K562 (cell line): ENCODE measurements around the gene HEXD. TPM values are rescaled to one million over a fixed set of nuclear protein-coding genes. Genes with fewer than 3 reads are reported as not detected.

ENCODE experiments used
- FOXA3 ChIP-seq, 2 experiments: fragments of 450-650 bp in 1 of 2; sonication (generic) in 1 of 2; formaldehyde crosslinking; IDR thresholded peaks in 1 of 2; conservative IDR thresholded peaks in 1 of 2; 2 replicates each; pipeline versions ENCODE4 v1.4.0 to v1.8.0; 2020 to 2022; ENCODE audit warnings: mild to moderate bottlenecking in 2 of 2, missing genetic modification reagents in 1 of 2
- HNRNPLL ChIP-seq: fragments of 200-400 bp; formaldehyde crosslinking; IDR thresholded peaks from 2 replicates; pipeline ENCODE4 v1.6.1; 2017; ENCODE audit warnings: low read length, low read depth, mild to moderate bottlenecking; ENCODE audit not compliant: poor library complexity, severe bottlenecking
- LCOR ChIP-seq: sonication (generic); formaldehyde crosslinking; IDR thresholded peaks from 2 replicates; pipeline ENCODE4 v1.8.0; 2022; ENCODE audit warnings: mild to moderate bottlenecking, missing genetic modification reagents
- MIER1 ChIP-seq: fragments of 450-650 bp; IDR thresholded peaks from 2 replicates; pipeline ENCODE4 v1.6.1; 2016; ENCODE audit warnings: antibody characterized with exemption, mild to moderate bottlenecking, low read depth
- NFATC3 ChIP-seq: fragments of 450-650 bp; IDR thresholded peaks from 2 replicates; pipeline ENCODE4 v1.6.1; 2017; ENCODE audit warnings: mild to moderate bottlenecking
- POLR3A ChIP-seq: IDR thresholded peaks from 2 replicates; pipeline ENCODE4 v1.6.1; 2011; ENCODE audit warnings: borderline replicate concordance, mild to moderate bottlenecking, moderate library complexity; ENCODE audit not compliant: insufficient read length, insufficient read depth; ENCODE audit errors: extremely low read depth
- SNIP1 ChIP-seq: fragments of 450-650 bp; IDR thresholded peaks from 2 replicates; pipeline ENCODE4 v1.7.1; 2017; ENCODE audit warnings: low read depth, mild to moderate bottlenecking
- TAL1 ChIP-seq: fragments of 450-650 bp; IDR thresholded peaks from 2 replicates; pipeline ENCODE4 v1.6.1; 2016; ENCODE audit warnings: mild to moderate bottlenecking
- TEAD1 ChIP-seq, 2 experiments: fragments of 450-650 bp in 1 of 2; sonication (generic) in 1 of 2; formaldehyde crosslinking; IDR thresholded peaks; 2 replicates each; pipeline versions ENCODE4 v1.4.0 to v1.8.0; 2020 to 2022; ENCODE audit warnings: mild to moderate bottlenecking in 2 of 2, missing genetic modification reagents in 1 of 2
- THRA ChIP-seq: fragments of 450-650 bp; IDR thresholded peaks from 2 replicates; pipeline ENCODE4 v1.6.1; 2017; ENCODE audit warnings: mild to moderate bottlenecking, moderate library complexity
- THRAP3 ChIP-seq: fragments of 450-650 bp; IDR thresholded peaks from 2 replicates; pipeline ENCODE4 v1.6.1; 2016; ENCODE audit warnings: mild to moderate bottlenecking, inconsistent platforms, borderline replicate concordance
- ZNF217 ChIP-seq: sonication (generic); formaldehyde crosslinking; IDR thresholded peaks from 2 replicates; pipeline ENCODE4 v1.8.0; 2022; ENCODE audit warnings: mild to moderate bottlenecking, missing genetic modification reagents
- ZNF592 ChIP-seq: fragments of 450-650 bp; IDR thresholded peaks from 2 replicates; pipeline ENCODE4 v1.6.1; 2017; ENCODE audit warnings: antibody characterized with exemption, mild to moderate bottlenecking
- ZNF644 ChIP-seq: fragments of 200-800 bp; sonication (Bioruptor generic); IDR thresholded peaks from 2 replicates; pipeline ENCODE4 v1.6.1; 2016; ENCODE audit warnings: low read depth, missing genetic modification characterization, missing compliant biosample characterization
- ZNF778 ChIP-seq: fragments of 450-650 bp; formaldehyde crosslinking; IDR thresholded peaks from 2 replicates; pipeline ENCODE4 v1.4.0; 2020; ENCODE audit warnings: mild to moderate bottlenecking, moderate library complexity
- polyA plus RNA-seq, 8 experiments: library from polyadenylated mRNA; depleted of rRNA in 4 of 8; stranded (reverse) in 5 of 8; unstranded in 3 of 8; fragments of >200 nt; fragmentation: Nextera tagmentation in 2 of 8; fragmentation: Illumina TruSeq in 1 of 8; extraction: Ambion mirVana in 2 of 8; extraction: Trizol in 1 of 8; gene quantifications; 2 replicates each; pipeline versions ENCODE4 v1.2.1 to v1.2.3, GENCODE V29; 2011 to 2014; ENCODE audit warnings: inconsistent platforms in 1 of 8, missing spikeins in 1 of 8
- total RNA-seq, 7 experiments: library from RNA; depleted of rRNA in 6 of 7; stranded (reverse); fragments of >200 nt in 6 of 7; fragmentation: Illumina TruSeq in 2 of 7; extraction: Trizol in 2 of 7; gene quantifications; 2 replicates each; pipeline versions ENCODE4 v1.2.1 to v1.2.3, GENCODE V29; 2011 to 2021; ENCODE audit warnings: low replicate concordance in 1 of 7
- TF ChIP-seq, protein P1 (sequence below): fragments of 250-450 bp; sonication (Bioruptor Pico); IDR thresholded peaks from 2 replicates; pipeline ENCODE4 v1.5.1; 2021; ENCODE audit warnings: mild to moderate bottlenecking
- TF ChIP-seq, protein P2 (sequence below): IDR thresholded peaks from 3 replicates; pipeline ENCODE4 v1.6.1; 2011; ENCODE audit warnings: borderline replicate concordance, mild to moderate bottlenecking, moderate library complexity; ENCODE audit not compliant: insufficient read length; ENCODE audit errors: extremely low read depth

HEXD gene
- total and polyA plus RNA-seq, 9 of the 15 experiments (the other 6 are each of a cell fraction or from before 2014, with no cell fraction given), result 1.0 to 25.3 (median 10.0) TPM

GRCh38 chr17:82414548-82415281, 3.4 kb upstream of the HEXD start (continued):
- TF ChIP-seq, protein P1, sequence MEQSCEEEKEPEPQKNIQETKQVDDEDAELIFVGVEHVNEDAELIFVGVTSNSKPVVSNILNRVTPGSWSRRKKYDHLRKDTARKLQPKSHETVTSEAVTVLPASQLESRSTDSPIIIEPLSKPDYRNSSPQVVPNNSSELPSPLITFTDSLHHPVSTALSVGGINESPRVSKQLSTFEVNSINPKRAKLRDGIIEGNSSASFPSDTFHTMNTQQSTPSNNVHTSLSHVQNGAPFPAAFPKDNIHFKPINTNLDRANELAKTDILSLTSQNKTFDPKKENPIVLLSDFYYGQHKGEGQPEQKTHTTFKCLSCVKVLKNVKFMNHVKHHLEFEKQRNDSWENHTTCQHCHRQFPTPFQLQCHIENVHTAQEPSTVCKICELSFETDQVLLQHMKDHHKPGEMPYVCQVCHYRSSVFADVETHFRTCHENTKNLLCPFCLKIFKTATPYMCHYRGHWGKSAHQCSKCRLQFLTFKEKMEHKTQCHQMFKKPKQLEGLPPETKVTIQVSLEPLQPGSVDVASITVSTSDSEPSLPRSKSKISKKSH (CRISPR knock-in tag), result no peak
- no peak for TF ChIP-seq THRAP3
- TF ChIP-seq MIER1, result peak; percentile 99
- peak; percentile 63; the same call in 1 of the 2 replicates for TF ChIP-seq ZNF644
- no peak for TF ChIP-seq NFATC3
- TF ChIP-seq HNRNPLL, result no peak
- TF ChIP-seq POLR3A, result no peak
- TF ChIP-seq TEAD1 (CRISPR knock-in tag; IDR thresholded peaks at IDR 0.05), result peak in 1 of 2 experiments; percentile 94; a peak in 2 of 4 replicates
- TF ChIP-seq FOXA3 (CRISPR knock-in tag; conservative IDR thresholded peaks at IDR 0.05 in 1 of 2, IDR thresholded peaks at IDR 0.05 in 1 of 2), result peak in 1 of 2 experiments; percentile 78; a peak in 2 of 4 replicates
- TF ChIP-seq SNIP1, result no peak
- TF ChIP-seq, protein P2, sequence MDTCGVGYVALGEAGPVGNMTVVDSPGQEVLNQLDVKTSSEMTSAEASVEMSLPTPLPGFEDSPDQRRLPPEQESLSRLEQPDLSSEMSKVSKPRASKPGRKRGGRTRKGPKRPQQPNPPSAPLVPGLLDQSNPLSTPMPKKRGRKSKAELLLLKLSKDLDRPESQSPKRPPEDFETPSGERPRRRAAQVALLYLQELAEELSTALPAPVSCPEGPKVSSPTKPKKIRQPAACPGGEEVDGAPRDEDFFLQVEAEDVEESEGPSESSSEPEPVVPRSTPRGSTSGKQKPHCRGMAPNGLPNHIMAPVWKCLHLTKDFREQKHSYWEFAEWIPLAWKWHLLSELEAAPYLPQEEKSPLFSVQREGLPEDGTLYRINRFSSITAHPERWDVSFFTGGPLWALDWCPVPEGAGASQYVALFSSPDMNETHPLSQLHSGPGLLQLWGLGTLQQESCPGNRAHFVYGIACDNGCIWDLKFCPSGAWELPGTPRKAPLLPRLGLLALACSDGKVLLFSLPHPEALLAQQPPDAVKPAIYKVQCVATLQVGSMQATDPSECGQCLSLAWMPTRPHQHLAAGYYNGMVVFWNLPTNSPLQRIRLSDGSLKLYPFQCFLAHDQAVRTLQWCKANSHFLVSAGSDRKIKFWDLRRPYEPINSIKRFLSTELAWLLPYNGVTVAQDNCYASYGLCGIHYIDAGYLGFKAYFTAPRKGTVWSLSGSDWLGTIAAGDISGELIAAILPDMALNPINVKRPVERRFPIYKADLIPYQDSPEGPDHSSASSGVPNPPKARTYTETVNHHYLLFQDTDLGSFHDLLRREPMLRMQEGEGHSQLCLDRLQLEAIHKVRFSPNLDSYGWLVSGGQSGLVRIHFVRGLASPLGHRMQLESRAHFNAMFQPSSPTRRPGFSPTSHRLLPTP, result no peak
- no peak for TF ChIP-seq ZNF778
- 0 out of 2 replicates have a peak, but pooled peaks have one; percentile 11 for TF ChIP-seq TAL1
- no peak for TF ChIP-seq ZNF592
- no peak for TF ChIP-seq ZNF217
- peak; percentile 91 for TF ChIP-seq LCOR
- TF ChIP-seq THRA, result no peak
